HL-60 (cell line): ENCODE results near the gene PDE3A.

Experiments
- POLR2AphosphoS5 ChIP-seq: IDR thresholded peaks from 2 replicates; pipeline ENCODE4 v1.6.1; 2012; ENCODE audit warnings: low read depth
- TF ChIP-seq, protein P1 (sequence below): IDR thresholded peaks from one replicate; pipeline ENCODE4 v1.5.1; 2011; ENCODE audit warnings: low read length, control low read depth, inconsistent platforms; ENCODE audit not compliant: insufficient read depth

DNA sequence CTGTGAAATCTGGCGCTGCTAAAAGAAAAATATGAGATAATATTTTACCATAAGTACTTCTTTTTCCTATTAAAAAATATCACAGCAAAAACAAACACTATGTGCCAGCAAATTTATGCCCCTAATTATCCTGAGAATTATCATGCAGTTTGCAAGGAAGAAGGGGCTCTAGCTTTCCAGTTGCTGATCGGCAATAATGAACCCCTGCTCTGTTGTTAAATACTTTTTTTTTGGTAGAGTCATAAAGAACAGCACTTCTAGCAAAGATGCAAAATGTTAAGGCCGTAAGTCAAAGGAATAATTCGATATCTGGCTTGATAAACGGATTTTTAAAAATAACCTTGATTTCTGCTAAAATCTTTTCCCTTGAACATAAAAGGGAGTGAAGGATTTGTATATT, 108.9 kb downstream of the PDE3A start:
- TF ChIP-seq, protein P1, sequence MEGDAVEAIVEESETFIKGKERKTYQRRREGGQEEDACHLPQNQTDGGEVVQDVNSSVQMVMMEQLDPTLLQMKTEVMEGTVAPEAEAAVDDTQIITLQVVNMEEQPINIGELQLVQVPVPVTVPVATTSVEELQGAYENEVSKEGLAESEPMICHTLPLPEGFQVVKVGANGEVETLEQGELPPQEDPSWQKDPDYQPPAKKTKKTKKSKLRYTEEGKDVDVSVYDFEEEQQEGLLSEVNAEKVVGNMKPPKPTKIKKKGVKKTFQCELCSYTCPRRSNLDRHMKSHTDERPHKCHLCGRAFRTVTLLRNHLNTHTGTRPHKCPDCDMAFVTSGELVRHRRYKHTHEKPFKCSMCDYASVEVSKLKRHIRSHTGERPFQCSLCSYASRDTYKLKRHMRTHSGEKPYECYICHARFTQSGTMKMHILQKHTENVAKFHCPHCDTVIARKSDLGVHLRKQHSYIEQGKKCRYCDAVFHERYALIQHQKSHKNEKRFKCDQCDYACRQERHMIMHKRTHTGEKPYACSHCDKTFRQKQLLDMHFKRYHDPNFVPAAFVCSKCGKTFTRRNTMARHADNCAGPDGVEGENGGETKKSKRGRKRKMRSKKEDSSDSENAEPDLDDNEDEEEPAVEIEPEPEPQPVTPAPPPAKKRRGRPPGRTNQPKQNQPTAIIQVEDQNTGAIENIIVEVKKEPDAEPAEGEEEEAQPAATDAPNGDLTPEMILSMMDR, result no peak
- no peak for TF ChIP-seq POLR2AphosphoS5
